DND-41 (cell line): ENCODE results near the gene INAFM1.

Experiments used
- ATAC-seq: fragments of 200-7000 bp; cut with Tn5 transposase; 3 replicates; pipeline ENCODE4 v1.9.1; 2021; ENCODE audit warnings: low read depth; ENCODE audit not compliant: insufficient read depth
- DNase-seq: peaks from one replicate; pipeline ENCODE4 v3.0.0-alpha.2; 2020
- H2AFZ ChIP-seq: 2 replicates; pipeline ENCODE4 v1.6.0; 2012; ENCODE audit warnings: low read depth, low read length
- H3K27ac ChIP-seq: 2 replicates; pipeline ENCODE4 v1.5.1; 2012; ENCODE audit warnings: low read length, inconsistent platforms
- H3K27me3 ChIP-seq: fragments of 200-600 bp; sonication (generic); 2 replicates; pipeline ENCODE4 v1.6.0; 2012; ENCODE audit warnings: low read length, mild to moderate bottlenecking, inconsistent platforms; ENCODE audit not compliant: insufficient read depth, poor library complexity
- H3K36me3 ChIP-seq: 2 replicates; pipeline ENCODE4 v1.5.1; 2012; ENCODE audit warnings: low read length, inconsistent platforms; ENCODE audit not compliant: insufficient read depth
- H3K4me1 ChIP-seq: 2 replicates; pipeline ENCODE4 v1.5.1; 2012; ENCODE audit warnings: mild to moderate bottlenecking, low read length; ENCODE audit not compliant: insufficient read depth
- H3K4me2 ChIP-seq: 2 replicates; pipeline ENCODE4 v1.6.0; 2012; ENCODE audit warnings: mild to moderate bottlenecking, moderate library complexity, low read length, inconsistent platforms; ENCODE audit not compliant: insufficient read depth
- H3K4me3 ChIP-seq, 2 experiments: fragments of 200-600 bp in 1 of 2; shearing (Covaris generic) in 1 of 2; 2 replicates each; pipeline ENCODE4 v1.5.1; 2012 to 2016; ENCODE audit warnings: inconsistent platforms in 2 of 2, low read length in 2 of 2, mild to moderate bottlenecking in 2 of 2, low read depth in 1 of 2, moderate library complexity in 1 of 2
- H3K79me2 ChIP-seq: 2 replicates; pipeline ENCODE4 v1.6.0; 2012; ENCODE audit warnings: low read length, inconsistent platforms; ENCODE audit not compliant: insufficient read depth
- H3K9ac ChIP-seq: 2 replicates; pipeline ENCODE4 v1.6.0; 2012; ENCODE audit warnings: low read depth, mild to moderate bottlenecking, inconsistent platforms, low read length, moderate library complexity
- H3K9me3 ChIP-seq: 2 replicates; pipeline ENCODE4 v1.5.1; 2012; ENCODE audit warnings: low read length, moderate library complexity, mild to moderate bottlenecking, inconsistent platforms; ENCODE audit not compliant: insufficient read depth, severe bottlenecking
- H4K20me1 ChIP-seq: 2 replicates; pipeline ENCODE4 v1.6.0; 2012; ENCODE audit warnings: low read length; ENCODE audit not compliant: insufficient read depth
- EZH2 ChIP-seq: IDR thresholded peaks from 3 replicates; pipeline ENCODE4 v1.6.1; 2012; ENCODE audit warnings: borderline replicate concordance, low read depth, mild to moderate bottlenecking, moderate library complexity, low read length, inconsistent platforms; ENCODE audit not compliant: severe bottlenecking
- TF ChIP-seq, protein P1 (sequence below): IDR thresholded peaks from 2 replicates; pipeline ENCODE4 v1.5.1; 2012; ENCODE audit warnings: borderline replicate concordance, low read length, moderate library complexity, mild to moderate bottlenecking; ENCODE audit not compliant: poor library complexity, severe bottlenecking; ENCODE audit errors: extremely low read depth

The INAFM1 gene

DNA sequence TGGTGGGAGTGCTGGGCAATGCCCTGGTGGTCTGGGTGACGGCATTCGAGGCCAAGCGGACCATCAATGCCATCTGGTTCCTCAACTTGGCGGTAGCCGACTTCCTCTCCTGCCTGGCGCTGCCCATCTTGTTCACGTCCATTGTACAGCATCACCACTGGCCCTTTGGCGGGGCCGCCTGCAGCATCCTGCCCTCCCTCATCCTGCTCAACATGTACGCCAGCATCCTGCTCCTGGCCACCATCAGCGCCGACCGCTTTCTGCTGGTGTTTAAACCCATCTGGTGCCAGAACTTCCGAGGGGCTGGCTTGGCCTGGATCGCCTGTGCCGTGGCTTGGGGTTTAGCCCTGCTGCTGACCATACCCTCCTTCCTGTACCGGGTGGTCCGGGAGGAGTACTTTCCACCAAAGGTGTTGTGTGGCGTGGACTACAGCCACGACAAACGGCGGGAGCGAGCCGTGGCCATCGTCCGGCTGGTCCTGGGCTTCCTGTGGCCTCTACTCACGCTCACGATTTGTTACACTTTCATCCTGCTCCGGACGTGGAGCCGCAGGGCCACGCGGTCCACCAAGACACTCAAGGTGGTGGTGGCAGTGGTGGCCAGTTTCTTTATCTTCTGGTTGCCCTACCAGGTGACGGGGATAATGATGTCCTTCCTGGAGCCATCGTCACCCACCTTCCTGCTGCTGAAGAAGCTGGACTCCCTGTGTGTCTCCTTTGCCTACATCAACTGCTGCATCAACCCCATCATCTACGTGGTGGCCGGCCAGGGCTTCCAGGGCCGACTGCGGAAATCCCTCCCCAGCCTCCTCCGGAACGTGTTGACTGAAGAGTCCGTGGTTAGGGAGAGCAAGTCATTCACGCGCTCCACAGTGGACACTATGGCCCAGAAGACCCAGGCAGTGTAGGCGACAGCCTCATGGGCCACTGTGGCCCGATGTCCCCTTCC, 45.5 kb downstream of the INAFM1 start:
- Histone ChIP-seq H3K9me3 (no peaks in the 10 kb centered on the region), H3K4me2 (no peak overlapping the region), H3K27ac (no peak overlapping the region), H3K4me3 (no peak overlapping the region), H4K20me1 (no peaks in the 10 kb centered on the region; the same call in 1 of the 2 replicates), H3K79me2 (no peaks in the 10 kb centered on the region), H3K27me3 (no peaks in the 10 kb centered on the region), H2AFZ (no peak overlapping the region), H3K9ac (no peak overlapping the region), H3K4me1 (no peaks in the 10 kb centered on the region), H3K36me3 (no peaks in the 10 kb centered on the region)
- ATAC-seq (no peak), DNase-seq (no peak)
- TF ChIP-seq EZH2 = no peak
- TF ChIP-seq, protein P1, sequence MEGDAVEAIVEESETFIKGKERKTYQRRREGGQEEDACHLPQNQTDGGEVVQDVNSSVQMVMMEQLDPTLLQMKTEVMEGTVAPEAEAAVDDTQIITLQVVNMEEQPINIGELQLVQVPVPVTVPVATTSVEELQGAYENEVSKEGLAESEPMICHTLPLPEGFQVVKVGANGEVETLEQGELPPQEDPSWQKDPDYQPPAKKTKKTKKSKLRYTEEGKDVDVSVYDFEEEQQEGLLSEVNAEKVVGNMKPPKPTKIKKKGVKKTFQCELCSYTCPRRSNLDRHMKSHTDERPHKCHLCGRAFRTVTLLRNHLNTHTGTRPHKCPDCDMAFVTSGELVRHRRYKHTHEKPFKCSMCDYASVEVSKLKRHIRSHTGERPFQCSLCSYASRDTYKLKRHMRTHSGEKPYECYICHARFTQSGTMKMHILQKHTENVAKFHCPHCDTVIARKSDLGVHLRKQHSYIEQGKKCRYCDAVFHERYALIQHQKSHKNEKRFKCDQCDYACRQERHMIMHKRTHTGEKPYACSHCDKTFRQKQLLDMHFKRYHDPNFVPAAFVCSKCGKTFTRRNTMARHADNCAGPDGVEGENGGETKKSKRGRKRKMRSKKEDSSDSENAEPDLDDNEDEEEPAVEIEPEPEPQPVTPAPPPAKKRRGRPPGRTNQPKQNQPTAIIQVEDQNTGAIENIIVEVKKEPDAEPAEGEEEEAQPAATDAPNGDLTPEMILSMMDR = no peak

DNA sequence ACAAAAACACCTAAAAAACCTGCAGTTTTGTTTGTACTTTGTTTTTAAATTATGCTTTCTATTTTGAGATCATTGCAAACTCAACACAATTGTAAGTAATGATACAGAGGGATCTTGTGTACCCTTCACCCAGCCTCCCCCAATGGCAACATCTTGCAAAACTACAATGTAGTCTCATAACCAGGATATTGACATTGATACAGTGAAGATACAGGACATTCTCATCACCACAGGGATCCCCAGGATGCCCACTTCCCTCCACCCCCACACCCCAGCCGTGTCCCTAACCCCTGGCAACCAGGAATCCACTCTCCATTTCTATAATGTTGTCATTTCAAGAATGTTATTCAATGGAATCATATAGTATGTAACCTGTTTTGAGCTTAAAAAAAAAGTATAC, 46.9 kb downstream of the INAFM1 start:
- no peak overlapping the region for H3K4me2 ChIP-seq
- no peaks in the 10 kb centered on the region for H3K36me3 ChIP-seq
- no peak overlapping the region for H2AFZ ChIP-seq
- TF ChIP-seq, protein P1 = no peak
- TF ChIP-seq EZH2 = no peak
- no peak for DNase-seq
- H3K4me1 ChIP-seq = no peaks in the 10 kb centered on the region
- no peaks in the 10 kb centered on the region for H3K79me2 ChIP-seq
- no peak for ATAC-seq
- H3K9me3 ChIP-seq = no peaks in the 10 kb centered on the region
- no peaks in the 10 kb centered on the region for H3K27me3 ChIP-seq
- no peak overlapping the region for H3K27ac ChIP-seq
- no peak overlapping the region for H3K9ac ChIP-seq
- H4K20me1 ChIP-seq = no peaks in the 10 kb centered on the region; the same call in 1 of the 2 replicates
- no peak overlapping the region for H3K4me3 ChIP-seq

DNA sequence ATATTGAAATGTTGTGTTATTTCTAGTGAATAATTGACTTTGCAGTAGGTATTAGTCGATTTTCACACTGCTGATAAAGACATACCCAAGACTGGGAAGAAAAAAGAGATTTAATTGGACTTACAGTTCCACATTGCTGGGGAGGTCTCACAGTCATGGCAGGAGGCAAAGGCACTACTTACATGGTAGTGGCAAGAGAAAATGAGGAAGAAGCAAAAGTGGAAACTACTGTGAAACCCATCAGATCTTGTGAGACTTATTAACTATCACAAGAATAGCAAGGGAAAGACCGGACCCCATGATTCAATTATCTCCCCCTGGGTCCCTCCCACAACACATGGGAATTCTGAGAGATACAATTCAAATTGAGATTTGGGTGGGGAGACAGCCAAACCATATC, 47.4 kb downstream of the INAFM1 start:
- ATAC-seq = no peak
- H3K27me3 ChIP-seq = no peaks in the 10 kb centered on the region
- TF ChIP-seq EZH2 = no peak
- TF ChIP-seq, protein P1 = no peak
- H3K79me2 ChIP-seq = no peaks in the 10 kb centered on the region
- H3K9me3 ChIP-seq = no peaks in the 10 kb centered on the region
- H3K4me3 ChIP-seq = no peak overlapping the region
- no peak for DNase-seq
- no peak overlapping the region for H3K4me2 ChIP-seq
- no peak overlapping the region for H3K9ac ChIP-seq
- no peaks in the 10 kb centered on the region; the same call in 1 of the 2 replicates for H4K20me1 ChIP-seq
- no peak overlapping the region for H3K27ac ChIP-seq
- no peak overlapping the region for H2AFZ ChIP-seq
- H3K4me1 ChIP-seq = no peaks in the 10 kb centered on the region
- no peaks in the 10 kb centered on the region for H3K36me3 ChIP-seq
